Prostate gland (tissue), 2 donors: Measurements from ENCODE around the gene CCL23.

Experiments
- CTCF ChIP-seq, 4 experiments: fragments of 200-600 bp in 2 of 4; fragments of 450-650 bp in 2 of 4; sonication (generic) in 2 of 4; IDR thresholded peaks; 1 replicate in 3 of 4; 2 replicates in 1 of 4; pipeline ENCODE4 v1.5.1; 2016 to 2019; ENCODE audit warnings: antibody characterized with exemption in 4 of 4, mild to moderate bottlenecking in 2 of 4, moderate library complexity in 2 of 4
- POLR2A ChIP-seq: fragments of 450-650 bp; IDR thresholded peaks from one replicate; pipeline ENCODE4 v1.6.1; 2016; ENCODE audit warnings: antibody characterized with exemption, mild to moderate bottlenecking
- POLR2AphosphoS5 ChIP-seq: sonication (generic); formaldehyde crosslinking; IDR thresholded peaks from one replicate; pipeline ENCODE4 v1.6.1; 2017; ENCODE audit warnings: antibody characterized with exemption

GRCh38 chr17:35965272-35965671, 52.5 kb downstream of the CCL23 start:
- TF ChIP-seq POLR2AphosphoS5, result no peak
- TF ChIP-seq CTCF (IDR thresholded peaks at IDR 0.05), result no peak
- no peak for TF ChIP-seq POLR2A
